ENCODE results near the gene RNASET2.

RNASET2 gene

GRCh38 chr6:166988674-166989201 is 32.4 kb upstream of the RNASET2 start:
- Mint-ChIP-seq H3K36me3 (ENCODE audit: low read depth) (peaks cover 88% of the 10 kb centered on the region), H3K27me3 (ENCODE audit: low read depth, poor library complexity) (peaks cover 4% of the 10 kb centered on the region), H3K9me3 (peaks cover 69% of the 10 kb centered on the region), H3K4me3 (no peak overlapping the region), H3K4me1 (no peaks in the 10 kb centered on the region), H3K27ac (peak overlapping the region; percentile 60)
- TF ChIP-seq, protein P1, sequence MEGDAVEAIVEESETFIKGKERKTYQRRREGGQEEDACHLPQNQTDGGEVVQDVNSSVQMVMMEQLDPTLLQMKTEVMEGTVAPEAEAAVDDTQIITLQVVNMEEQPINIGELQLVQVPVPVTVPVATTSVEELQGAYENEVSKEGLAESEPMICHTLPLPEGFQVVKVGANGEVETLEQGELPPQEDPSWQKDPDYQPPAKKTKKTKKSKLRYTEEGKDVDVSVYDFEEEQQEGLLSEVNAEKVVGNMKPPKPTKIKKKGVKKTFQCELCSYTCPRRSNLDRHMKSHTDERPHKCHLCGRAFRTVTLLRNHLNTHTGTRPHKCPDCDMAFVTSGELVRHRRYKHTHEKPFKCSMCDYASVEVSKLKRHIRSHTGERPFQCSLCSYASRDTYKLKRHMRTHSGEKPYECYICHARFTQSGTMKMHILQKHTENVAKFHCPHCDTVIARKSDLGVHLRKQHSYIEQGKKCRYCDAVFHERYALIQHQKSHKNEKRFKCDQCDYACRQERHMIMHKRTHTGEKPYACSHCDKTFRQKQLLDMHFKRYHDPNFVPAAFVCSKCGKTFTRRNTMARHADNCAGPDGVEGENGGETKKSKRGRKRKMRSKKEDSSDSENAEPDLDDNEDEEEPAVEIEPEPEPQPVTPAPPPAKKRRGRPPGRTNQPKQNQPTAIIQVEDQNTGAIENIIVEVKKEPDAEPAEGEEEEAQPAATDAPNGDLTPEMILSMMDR (IDR thresholded peaks at IDR 0.05), result no peak
- no peak for DNase-seq

- Mint-ChIP-seq H3K27me3 (ENCODE audit: low read depth, poor library complexity) (peaks cover 4% of the 10 kb centered on the region), H3K4me3 (no peak overlapping the region), H3K27ac (no peak overlapping the region), H3K9me3 (peaks cover 69% of the 10 kb centered on the region), H3K4me1 (no peaks in the 10 kb centered on the region), H3K36me3 (ENCODE audit: low read depth) (peaks cover 88% of the 10 kb centered on the region)
- no peak for DNase-seq
- TF ChIP-seq, protein P1 (IDR thresholded peaks at IDR 0.05), result no peak
Observed at GRCh38 chr6:166987930-166988329, 31.6 kb upstream of the RNASET2 start.

DNA sequence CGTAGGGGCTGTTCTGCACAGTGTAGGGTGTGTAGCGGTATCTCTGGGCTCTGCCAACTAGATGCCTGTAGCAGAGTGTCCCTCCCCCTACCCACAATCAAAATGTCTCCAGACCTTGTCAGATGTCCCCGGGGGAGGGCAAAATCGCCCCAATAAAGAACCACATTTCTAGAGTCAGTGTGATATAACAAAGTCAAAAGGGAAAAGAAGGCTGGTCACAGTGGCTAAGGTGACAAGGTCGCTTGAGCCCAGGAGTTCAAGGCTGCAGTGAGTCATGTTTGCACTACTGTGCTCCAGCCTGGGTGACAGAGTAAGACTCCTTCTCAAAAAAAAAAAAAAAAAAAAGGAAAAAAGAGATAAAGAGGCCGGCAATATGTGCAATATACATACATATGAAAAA is 31.1 kb upstream of the RNASET2 start:
- peaks cover 70% of the 10 kb centered on the region for H3K9me3 Mint-ChIP-seq
- H3K36me3 Mint-ChIP-seq (ENCODE audit: low read depth), result peaks cover 88% of the 10 kb centered on the region
- TF ChIP-seq, protein P1 (IDR thresholded peaks at IDR 0.05), result no peak

DNA sequence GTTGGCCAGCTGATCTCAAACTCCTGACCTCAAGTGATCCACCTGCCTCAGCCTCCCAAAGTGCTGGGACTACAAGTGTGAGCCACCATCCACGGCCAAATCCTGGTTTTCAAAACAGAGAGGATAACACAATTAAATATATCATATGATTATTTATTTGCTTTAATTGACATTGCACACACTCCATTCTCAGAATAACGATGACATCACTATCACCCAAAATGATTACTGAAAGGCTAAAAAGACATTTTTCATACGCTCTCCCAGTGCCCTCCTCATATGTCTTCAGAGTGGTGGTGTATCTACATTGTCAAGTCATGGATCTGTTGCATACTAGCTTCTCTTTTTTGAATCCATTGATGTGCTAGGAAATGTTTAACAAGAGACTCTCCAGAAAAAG is 24.4 kb upstream of the RNASET2 start:
- Mint-ChIP-seq H3K27ac (no peak overlapping the region), H3K4me1 (no peaks in the 10 kb centered on the region), H3K9me3 (peaks cover 45% of the 10 kb centered on the region), H3K36me3 (ENCODE audit: low read depth) (peaks cover 76% of the 10 kb centered on the region), H3K27me3 (ENCODE audit: low read depth, poor library complexity) (peaks cover 3% of the 10 kb centered on the region), H3K4me3 (no peak overlapping the region)
- TF ChIP-seq, protein P1 (IDR thresholded peaks at IDR 0.05), result no peak
- no peak for DNase-seq

More for the DNA sequence above, 31.1 kb upstream of the RNASET2 start:
- DNase-seq, result no peak
- no peak overlapping the region for H3K27ac Mint-ChIP-seq
- H3K4me1 Mint-ChIP-seq, result no peaks in the 10 kb centered on the region
- H3K4me3 Mint-ChIP-seq, result no peak overlapping the region
- peaks cover 4% of the 10 kb centered on the region for H3K27me3 Mint-ChIP-seq (ENCODE audit: low read depth, poor library complexity)

DNA sequence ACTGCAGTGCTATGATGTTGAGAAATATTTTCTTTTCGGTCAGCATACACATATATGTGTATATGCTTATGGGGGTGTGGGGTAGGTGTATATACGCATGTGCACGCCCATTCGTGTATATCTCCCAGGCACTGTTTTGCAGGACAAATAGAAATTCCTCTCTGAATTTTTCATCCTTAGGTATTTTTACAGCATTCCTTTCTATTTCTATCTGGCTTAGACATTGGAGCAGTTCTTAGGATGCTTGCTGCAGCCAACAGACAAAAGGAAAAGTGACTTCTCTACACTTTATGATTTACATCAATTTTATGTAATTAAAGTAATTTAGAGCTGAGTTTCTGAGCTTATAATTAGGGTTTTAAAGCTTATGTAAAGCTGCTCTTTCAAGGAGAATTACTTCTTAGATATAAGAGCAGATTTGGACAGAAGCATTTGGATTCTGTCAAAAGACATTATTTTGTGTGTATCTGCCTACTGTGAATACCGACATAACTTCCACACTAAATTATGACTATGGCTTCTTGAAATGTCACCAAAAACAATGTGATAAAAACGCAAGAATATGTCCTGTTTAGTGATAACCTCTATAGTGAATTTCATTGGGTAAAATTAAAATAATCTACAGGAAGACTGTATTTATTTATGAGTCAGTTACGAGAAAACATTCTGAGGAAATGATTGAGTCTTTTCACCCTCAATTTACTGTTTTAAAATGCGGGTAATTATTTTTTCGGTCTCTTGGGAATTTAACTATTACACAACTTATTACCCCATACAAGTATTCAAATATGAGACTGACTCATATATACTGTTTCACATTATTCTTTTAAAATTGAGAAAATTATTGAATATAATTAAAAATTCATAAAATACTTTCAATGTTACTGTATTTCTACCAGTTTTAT is 21.5 kb upstream of the RNASET2 start:
- Mint-ChIP-seq H3K9me3 (peaks cover 24% of the 10 kb centered on the region), H3K36me3 (ENCODE audit: low read depth) (peaks cover 73% of the 10 kb centered on the region), H3K4me3 (no peak overlapping the region), H3K4me1 (no peaks in the 10 kb centered on the region), H3K27ac (peak overlapping the region; percentile 83), H3K27me3 (ENCODE audit: low read depth, poor library complexity) (peaks cover 3% of the 10 kb centered on the region)
- no peak for DNase-seq
- TF ChIP-seq, protein P1 (IDR thresholded peaks at IDR 0.05), result no peak
